Heart left ventricle (tissue), 16 donors: ENCODE results near the gene HOXD9. TPM values are rescaled to one million over a fixed set of nuclear protein-coding genes. Genes with fewer than 3 reads are reported as not detected.
A peak's percentile ranks its signal among the peaks of the same experiment; 100 is the strongest.

Experiments used
- ATAC-seq, 4 donors: fragments of 200-7000 bp; cut with Tn5 transposase; one replicate each; pipeline ENCODE4 v1.9.1; 2020 to 2022; ENCODE audit warnings: moderate library complexity in 4 of 4, mild to moderate bottlenecking in 3 of 4, moderate number of reproducible peaks in 1 of 4
- DNase-seq, 5 donors: peaks; one replicate each; pipeline ENCODE4 v3.0.0-alpha.2; 2020
- H3K27ac ChIP-seq, 12 donors: fragments of 200-600 bp; sonication (generic) in 4 of 12; one replicate each; pipeline versions ENCODE4 v1.5.0 to v1.8.0; 2016 to 2022; ENCODE audit warnings: mild to moderate bottlenecking in 2 of 12
- H3K27me3 ChIP-seq, 9 donors: fragments of 200-600 bp; sonication (generic) in 2 of 9; one replicate each; pipeline versions ENCODE4 v1.5.1 to v1.8.0; 2016 to 2022; ENCODE audit warnings: mild to moderate bottlenecking in 3 of 9
- H3K36me3 ChIP-seq, 9 donors: fragments of 200-600 bp; sonication (generic) in 2 of 9; one replicate each; pipeline versions ENCODE4 v1.5.0 to v1.8.0; 2018 to 2022; ENCODE audit warnings: mild to moderate bottlenecking in 2 of 9
- H3K4me1 ChIP-seq, 12 donors: fragments of 200-600 bp; sonication (generic) in 4 of 12; one replicate each; pipeline versions ENCODE4 v1.5.0 to v1.8.0; 2016 to 2022; ENCODE audit warnings: mild to moderate bottlenecking in 3 of 12
- H3K4me3 ChIP-seq, 12 donors: fragments of 200-600 bp; sonication (generic) in 4 of 12; one replicate each; pipeline versions ENCODE4 v1.5.0 to v1.8.0; 2017 to 2022; ENCODE audit warnings: mild to moderate bottlenecking in 9 of 12, moderate library complexity in 4 of 12
- H3K9me3 ChIP-seq, 12 donors: fragments of 200-600 bp; sonication (generic) in 4 of 12; one replicate each; pipeline versions ENCODE4 v1.5.0 to v1.8.0; 2016 to 2022; ENCODE audit warnings: mild to moderate bottlenecking in 1 of 12
- POLR2A ChIP-seq, 2 donors: fragments of 450-650 bp; IDR thresholded peaks; one replicate each; pipeline ENCODE4 v1.6.1; 2017; ENCODE audit warnings: antibody characterized with exemption in 2 of 2, mild to moderate bottlenecking in 2 of 2, moderate library complexity in 2 of 2
- WGBS, 4 donors: extraction: QIAGEN DNeasy Blood & Tissue Kit in 2 of 4; methylation state at CpG; one replicate each; pipeline versions ENCODE4 v1.1.5 to v1.1.7; 2013 to 2018; 5-methylcytosine and 5-hydroxymethylcytosine counted together
- intact Hi-C, 10 donors: fragments of 100-400 bp; cut with DNase I; formaldehyde crosslinking; loops; one replicate each; pipeline versions ENCODE4 v1.11.1 to v1.14.2; 2022
- polyA plus RNA-seq, 2 donors: library from polyadenylated mRNA; stranded (reverse); fragments of 200-250 nt; gene quantifications; one replicate each; pipeline ENCODE4 v1.2.3, GENCODE V29; 2013
- total RNA-seq, 9 donors: library from RNA; depleted of rRNA in 2 of 9; stranded (reverse); fragments of >200 nt in 2 of 9; fragmentation: NEBNext Ultra II Directional in 3 of 9; extraction: Animal tissue kit (Norgen Biotek cat#: 25700) in 3 of 9; gene quantifications; one replicate each; pipeline versions ENCODE4 v1.1.0 to v1.2.4, GENCODE V29; 2016 to 2023
- TF ChIP-seq, protein P1 (sequence below), 12 donors: fragments of 200-600 bp; sonication (generic) in 4 of 12; IDR thresholded peaks; one replicate each; pipeline versions ENCODE4 v1.5.0 to v1.8.0; 2018 to 2022; ENCODE audit warnings: antibody characterized with exemption in 12 of 12, mild to moderate bottlenecking in 5 of 12
- donor health status: ischemic (EF 13 %, LVEDD 7.1; RV severe dilation, severe dysfunction).
- donor health status: healthy with polysubstance abuse.
- donor health status: DM: no; HTN: yes; CAD: no.
- donor health status: DM: no; HTN: no; CAD: no.
- donor health status: ischemic (EF 25% LVEDD 6.9; RV normal size, moderate dysfunction).
- donor health status: ischemic (EF 25% LVEDD 5.7; RV mildly dilated, moderate dysfunction).
- donor health status: healthy.
- donor health status: DM: yes; HTN: yes; CAD: no.
- donor health status: ischemic (EF 35%, LVEDD 5.7; RV mildly dilated, moderate dysfunction).
- donor health status: nonischemic (EF 11% LVEDD 7.7; RV severe dilation, severe dysfunction).
- donor health status: DM: yes; HTN: yes; CAD: no.
- donor health status: PGD.
- donor health status: ischemic (EF 29% LVEDD 5.4; RV normal size, mild dysfunction).
- donor health status: nonischemic (EF 23%, LVEDD 6.1; RV moderate dilation, normal function).

The HOXD9 gene
- total and polyA plus RNA-seq, 11 donors, result 0.23 to 0.43 (median 0.40) TPM; not detected in 8

DNA sequence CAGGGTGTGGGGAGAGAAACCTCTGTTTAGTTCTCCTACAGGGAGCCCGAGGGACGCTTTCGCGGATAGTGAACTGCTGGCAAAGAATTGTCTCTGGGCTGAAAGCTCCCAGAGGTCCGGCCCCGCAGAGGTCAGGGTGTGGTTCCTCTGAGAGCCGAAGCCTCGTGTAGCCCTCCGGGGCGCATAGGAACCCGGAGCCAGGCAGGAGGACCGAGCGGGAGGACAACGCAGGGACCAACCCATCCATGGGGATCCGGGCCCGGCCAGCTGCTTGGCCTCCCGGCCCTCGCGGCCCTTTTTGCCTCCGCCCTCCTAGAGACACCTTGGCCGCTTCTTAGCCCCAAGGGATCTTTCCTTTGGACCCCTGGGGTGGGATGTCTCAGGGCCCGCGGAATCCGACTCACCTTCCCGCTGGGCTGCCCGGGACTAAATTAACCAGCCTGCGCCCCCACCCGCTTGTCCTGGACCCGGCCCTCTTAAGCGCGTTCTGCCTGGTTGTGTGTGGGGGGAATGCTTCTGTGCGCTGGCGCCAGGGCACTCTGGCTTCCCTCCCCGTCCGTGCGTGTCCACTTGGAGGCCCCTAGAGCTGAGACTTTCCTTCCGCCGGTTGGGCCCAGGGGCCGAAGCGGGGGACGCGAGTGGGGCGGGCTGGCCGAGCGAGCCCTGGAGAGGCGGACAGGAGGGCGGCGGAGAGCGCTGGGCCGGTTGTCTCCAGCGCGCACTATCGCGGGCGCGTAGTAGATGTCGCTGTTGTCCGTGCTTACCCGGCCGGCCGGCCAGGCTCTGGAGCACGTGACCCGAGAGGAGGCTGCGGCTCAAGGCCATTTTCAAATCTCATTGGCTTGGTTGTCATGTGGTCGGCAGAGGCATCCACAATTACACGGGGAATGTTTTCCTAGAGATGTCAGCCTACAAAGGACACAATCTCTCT lies 6.4 kb upstream of the HOXD9 start, which contains the start of gene HOXD10:
Gene HOXD10, plus strand, starts transcription at position 896 of the 931 bp plus-strand sequence. CDS start 56 bp downstream, outside the sequence.
- peaks cover 94 to 100% (median 99%) of the 10 kb centered on the region in 9 donors for H3K27me3 ChIP-seq
- H3K4me3 ChIP-seq, result peak within 1 kb of the TSS in 1 of 12 donors; percentile 5
- intact Hi-C loops, result no loop called here
- DNase-seq (no peak), ATAC-seq (peak in 2 of 4 donors; percentile 20 to 36)
- no peak within 1 kb of the TSS for H3K27ac ChIP-seq
- 3 to 6% (median 4%) methylated on average over 47 to 66 of the region's 66 CpGs for WGBS, 4 donors
- no peaks in the 10 kb centered on the region for H3K9me3 ChIP-seq
- no peaks in the 10 kb centered on the region for H3K36me3 ChIP-seq
- peaks cover 0 to 9% (median 0%) of the 10 kb centered on the region in 12 donors for H3K4me1 ChIP-seq
- no peak for TF ChIP-seq POLR2A (IDR thresholded peaks at IDR 0.05)
- TF ChIP-seq, protein P1, sequence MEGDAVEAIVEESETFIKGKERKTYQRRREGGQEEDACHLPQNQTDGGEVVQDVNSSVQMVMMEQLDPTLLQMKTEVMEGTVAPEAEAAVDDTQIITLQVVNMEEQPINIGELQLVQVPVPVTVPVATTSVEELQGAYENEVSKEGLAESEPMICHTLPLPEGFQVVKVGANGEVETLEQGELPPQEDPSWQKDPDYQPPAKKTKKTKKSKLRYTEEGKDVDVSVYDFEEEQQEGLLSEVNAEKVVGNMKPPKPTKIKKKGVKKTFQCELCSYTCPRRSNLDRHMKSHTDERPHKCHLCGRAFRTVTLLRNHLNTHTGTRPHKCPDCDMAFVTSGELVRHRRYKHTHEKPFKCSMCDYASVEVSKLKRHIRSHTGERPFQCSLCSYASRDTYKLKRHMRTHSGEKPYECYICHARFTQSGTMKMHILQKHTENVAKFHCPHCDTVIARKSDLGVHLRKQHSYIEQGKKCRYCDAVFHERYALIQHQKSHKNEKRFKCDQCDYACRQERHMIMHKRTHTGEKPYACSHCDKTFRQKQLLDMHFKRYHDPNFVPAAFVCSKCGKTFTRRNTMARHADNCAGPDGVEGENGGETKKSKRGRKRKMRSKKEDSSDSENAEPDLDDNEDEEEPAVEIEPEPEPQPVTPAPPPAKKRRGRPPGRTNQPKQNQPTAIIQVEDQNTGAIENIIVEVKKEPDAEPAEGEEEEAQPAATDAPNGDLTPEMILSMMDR (IDR thresholded peaks at IDR 0.05), result peak in 3 of 12 donors; percentile 8 to 22 (median 15)

DNA sequence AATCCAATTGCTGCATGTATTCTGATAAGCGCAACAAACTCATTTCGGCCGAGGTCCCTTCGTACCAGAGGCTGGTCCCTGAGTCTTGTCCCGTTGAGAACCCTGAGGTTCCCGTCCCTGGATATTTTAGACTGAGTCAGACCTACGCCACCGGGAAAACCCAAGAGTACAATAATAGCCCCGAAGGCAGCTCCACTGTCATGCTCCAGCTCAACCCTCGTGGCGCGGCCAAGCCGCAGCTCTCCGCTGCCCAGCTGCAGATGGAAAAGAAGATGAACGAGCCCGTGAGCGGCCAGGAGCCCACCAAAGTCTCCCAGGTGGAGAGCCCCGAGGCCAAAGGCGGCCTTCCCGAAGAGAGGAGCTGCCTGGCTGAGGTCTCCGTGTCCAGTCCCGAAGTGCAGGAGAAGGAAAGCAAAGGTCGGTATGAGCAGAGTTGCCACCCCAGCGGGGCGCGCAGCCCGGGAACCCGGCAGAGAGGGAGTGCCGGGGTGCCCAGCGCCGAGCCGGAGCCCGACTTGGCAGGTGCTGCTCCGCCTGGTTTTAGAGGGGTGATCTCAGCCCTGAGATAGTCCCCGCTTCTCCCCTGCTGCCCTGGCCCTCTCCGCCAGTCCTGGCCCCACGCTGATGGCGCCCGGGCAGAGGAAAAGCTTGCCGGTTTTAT lies 5.2 kb upstream of the HOXD9 start:
- intact Hi-C loops, result no loop called here
- 14 to 25% (median 16%) methylated on average over 34 to 40 of the region's 40 CpGs for WGBS, 4 donors
- DNase-seq (no peak), ATAC-seq (no peak)
- H3K4me1 ChIP-seq, result peaks cover 0 to 21% (median 2%) of the 10 kb centered on the region in 12 donors
- peak overlapping the region in 1 of 12 donors; percentile 5 for H3K4me3 ChIP-seq
- TF ChIP-seq, protein P1 (IDR thresholded peaks at IDR 0.05), result no peak
- no peak for TF ChIP-seq POLR2A (IDR thresholded peaks at IDR 0.05)
- H3K27ac ChIP-seq, result no peak overlapping the region
- H3K36me3 ChIP-seq, result no peaks in the 10 kb centered on the region
- no peaks in the 10 kb centered on the region for H3K9me3 ChIP-seq
- H3K27me3 ChIP-seq, result peaks cover 94 to 100% (median 99%) of the 10 kb centered on the region in 9 donors

- no peak overlapping the region for H3K4me3 ChIP-seq
- no peaks in the 10 kb centered on the region for H3K36me3 ChIP-seq
- intact Hi-C loops, result no loop called here
- H3K27me3 ChIP-seq, result peaks cover 95 to 100% (median 99%) of the 10 kb centered on the region in 9 donors
- WGBS, 4 donors, result 6 to 12% (median 9%) methylated on average over 11 of the region's 11 CpGs
- TF ChIP-seq, protein P1 (IDR thresholded peaks at IDR 0.05), result no peak
- no peak for TF ChIP-seq POLR2A (IDR thresholded peaks at IDR 0.05)
- peaks cover 0 to 27% (median 8%) of the 10 kb centered on the region in 12 donors for H3K4me1 ChIP-seq
- ATAC-seq (no peak), DNase-seq (no peak)
- H3K27ac ChIP-seq, result no peak overlapping the region
- H3K9me3 ChIP-seq, result no peaks in the 10 kb centered on the region
Measured at GRCh38 chr2:176117823-176118371, 4.6 kb upstream of the HOXD9 start.
